Thoracic aorta (tissue), 2 donors: ENCODE data around the gene SPRR5. TPM values are rescaled to one million over a fixed set of nuclear protein-coding genes. Genes with fewer than 3 reads are reported as not detected.

ENCODE experiments used
- ATAC-seq: fragments of 150-250 bp; one replicate; pipeline ENCODE4 v1.8.0; 2017; ENCODE audit warnings: low read depth; ENCODE audit not compliant: insufficient number of reproducible peaks, low FRiP score
- DNase-seq: peaks from one replicate; pipeline ENCODE4 v3.0.0-alpha.2; 2020; ENCODE audit warnings: low spot score
- H3K27ac ChIP-seq, 2 donors: fragments of 200-600 bp; sonication (generic); 1 replicate in 1 of 2; 2 replicates in 1 of 2; pipeline ENCODE4 v1.5.1; 2016; ENCODE audit warnings: mild to moderate bottlenecking in 2 of 2, moderate library complexity in 2 of 2
- H3K27me3 ChIP-seq: fragments of 200-600 bp; sonication (generic); replicated peaks from 2 replicates; pipeline ENCODE4 v1.6.0; 2016; ENCODE audit warnings: mild to moderate bottlenecking; ENCODE audit not compliant: insufficient read depth
- H3K36me3 ChIP-seq: fragments of 200-600 bp; sonication (generic); one replicate; pipeline ENCODE4 v1.5.1; 2016
- H3K4me1 ChIP-seq, 2 donors: fragments of 200-600 bp; sonication (generic); 1 replicate in 1 of 2; 2 replicates in 1 of 2; pipeline versions ENCODE4 v1.5.1 to v1.6.0; 2016; ENCODE audit warnings: low read depth in 2 of 2, mild to moderate bottlenecking in 1 of 2; ENCODE audit not compliant: control insufficient read depth in 1 of 2
- H3K4me3 ChIP-seq: fragments of 200-600 bp; sonication (generic); 2 replicates; pipeline ENCODE4 v1.5.1; 2016; ENCODE audit warnings: mild to moderate bottlenecking
- H3K9me3 ChIP-seq: fragments of 200-600 bp; sonication (generic); 2 replicates; pipeline ENCODE4 v1.5.1; 2016
- total RNA-seq, 2 donors: library from RNA; depleted of rRNA; stranded (reverse); fragments of >200 nt; gene quantifications; one replicate each; pipeline versions ENCODE4 v1.1.0 to v1.2.3, GENCODE V29; 2016
- TF ChIP-seq, protein P1 (sequence below): fragments of 200-600 bp; sonication (generic); IDR thresholded peaks from one replicate; pipeline ENCODE4 v1.5.1; 2019; ENCODE audit warnings: antibody characterized with exemption

Gene SPRR5
- total RNA-seq, 2 donors from 2014 or later = not detected

DNA sequence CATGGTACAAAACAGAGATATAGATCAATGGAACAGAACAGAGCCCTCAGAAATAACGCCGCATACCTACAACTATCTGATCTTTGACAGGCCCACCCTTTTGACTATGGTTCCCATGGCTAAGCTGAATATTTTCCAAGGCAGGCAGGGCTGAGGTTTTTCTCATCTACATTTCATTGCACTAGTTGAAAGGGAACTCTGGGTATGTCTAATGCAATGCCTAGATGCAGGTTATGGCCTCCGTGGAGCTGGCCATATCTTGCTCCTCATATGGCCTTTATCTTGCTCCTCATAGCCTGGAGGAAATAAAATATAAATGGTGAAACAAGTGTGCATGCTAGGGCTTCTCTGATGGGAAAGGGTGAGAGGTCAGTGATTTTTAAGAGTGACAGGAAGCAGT is 10.6 kb downstream of the SPRR5 start:
- Histone ChIP-seq H3K4me3 (no peak overlapping the region), H3K36me3 (no peaks in the 10 kb centered on the region), H3K27me3 (no peaks in the 10 kb centered on the region), H3K27ac (no peak overlapping the region), H3K9me3 (no peaks in the 10 kb centered on the region), H3K4me1 (no peaks in the 10 kb centered on the region)
- DNase-seq = no peak
- ATAC-seq = no peak
- TF ChIP-seq, protein P1, sequence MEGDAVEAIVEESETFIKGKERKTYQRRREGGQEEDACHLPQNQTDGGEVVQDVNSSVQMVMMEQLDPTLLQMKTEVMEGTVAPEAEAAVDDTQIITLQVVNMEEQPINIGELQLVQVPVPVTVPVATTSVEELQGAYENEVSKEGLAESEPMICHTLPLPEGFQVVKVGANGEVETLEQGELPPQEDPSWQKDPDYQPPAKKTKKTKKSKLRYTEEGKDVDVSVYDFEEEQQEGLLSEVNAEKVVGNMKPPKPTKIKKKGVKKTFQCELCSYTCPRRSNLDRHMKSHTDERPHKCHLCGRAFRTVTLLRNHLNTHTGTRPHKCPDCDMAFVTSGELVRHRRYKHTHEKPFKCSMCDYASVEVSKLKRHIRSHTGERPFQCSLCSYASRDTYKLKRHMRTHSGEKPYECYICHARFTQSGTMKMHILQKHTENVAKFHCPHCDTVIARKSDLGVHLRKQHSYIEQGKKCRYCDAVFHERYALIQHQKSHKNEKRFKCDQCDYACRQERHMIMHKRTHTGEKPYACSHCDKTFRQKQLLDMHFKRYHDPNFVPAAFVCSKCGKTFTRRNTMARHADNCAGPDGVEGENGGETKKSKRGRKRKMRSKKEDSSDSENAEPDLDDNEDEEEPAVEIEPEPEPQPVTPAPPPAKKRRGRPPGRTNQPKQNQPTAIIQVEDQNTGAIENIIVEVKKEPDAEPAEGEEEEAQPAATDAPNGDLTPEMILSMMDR = no peak

DNA sequence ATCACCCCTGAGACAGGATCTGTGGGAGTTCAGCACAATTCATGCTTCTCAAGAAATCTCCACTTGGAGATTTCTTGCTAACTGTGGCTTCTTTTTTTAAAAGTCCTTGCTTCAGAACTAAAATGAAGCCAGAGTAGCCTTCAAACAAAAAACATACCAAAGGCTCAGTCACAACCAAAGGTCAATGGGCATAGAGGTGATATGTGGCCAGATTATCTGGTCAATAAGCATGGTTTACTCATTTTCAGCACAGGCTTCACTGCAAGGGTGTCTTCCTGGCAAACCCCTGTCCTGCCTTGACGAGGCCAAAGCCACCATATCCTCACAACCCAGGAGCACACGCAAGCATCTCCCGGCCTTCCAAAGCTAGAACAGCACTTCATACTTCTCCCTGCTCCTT is 12.3 kb downstream of the SPRR5 start:
- Histone ChIP-seq H3K36me3 (no peaks in the 10 kb centered on the region), H3K4me1 (no peaks in the 10 kb centered on the region), H3K9me3 (no peaks in the 10 kb centered on the region), H3K27me3 (no peaks in the 10 kb centered on the region), H3K27ac (no peak overlapping the region), H3K4me3 (no peak overlapping the region)
- DNase-seq = no peak
- TF ChIP-seq, protein P1 = no peak
- no peak for ATAC-seq

DNA sequence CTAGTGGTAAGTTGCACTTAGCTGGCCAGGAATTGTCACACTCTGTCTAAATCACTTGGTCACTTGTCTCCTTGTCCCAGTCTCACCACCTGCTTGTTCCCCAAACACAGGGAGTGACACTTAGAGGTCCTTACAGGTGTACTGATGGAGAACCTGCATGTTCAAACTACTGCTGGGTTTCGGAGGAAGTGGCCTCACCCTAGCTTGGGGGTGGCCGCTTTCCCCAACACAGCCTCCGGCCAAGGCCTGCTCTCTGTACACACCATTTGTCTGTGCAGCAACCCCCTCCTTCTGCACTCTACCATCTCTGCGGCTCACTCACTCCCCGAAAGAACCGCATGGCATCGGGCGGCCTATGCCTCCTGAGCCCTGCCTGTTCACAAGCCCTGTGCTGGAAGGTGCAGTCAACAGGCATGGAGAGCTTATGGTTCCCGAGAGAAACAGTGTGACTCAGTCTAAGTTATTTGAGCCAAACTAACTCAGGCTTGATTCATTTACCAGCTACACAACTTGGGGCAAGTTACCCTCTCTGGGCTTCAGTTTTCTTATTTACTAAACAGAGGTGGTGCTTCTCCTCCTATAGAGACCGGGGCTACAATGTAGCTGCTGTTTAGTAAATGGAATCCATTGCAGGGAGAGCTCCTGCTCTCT is 12.9 kb downstream of the SPRR5 start:
- DNase-seq = no peak
- no peak for ATAC-seq
- TF ChIP-seq, protein P1 = no peak
- Histone ChIP-seq H3K4me3 (no peak overlapping the region), H3K27me3 (no peaks in the 10 kb centered on the region), H3K9me3 (no peaks in the 10 kb centered on the region), H3K4me1 (no peaks in the 10 kb centered on the region), H3K27ac (no peak overlapping the region), H3K36me3 (no peaks in the 10 kb centered on the region)

DNA sequence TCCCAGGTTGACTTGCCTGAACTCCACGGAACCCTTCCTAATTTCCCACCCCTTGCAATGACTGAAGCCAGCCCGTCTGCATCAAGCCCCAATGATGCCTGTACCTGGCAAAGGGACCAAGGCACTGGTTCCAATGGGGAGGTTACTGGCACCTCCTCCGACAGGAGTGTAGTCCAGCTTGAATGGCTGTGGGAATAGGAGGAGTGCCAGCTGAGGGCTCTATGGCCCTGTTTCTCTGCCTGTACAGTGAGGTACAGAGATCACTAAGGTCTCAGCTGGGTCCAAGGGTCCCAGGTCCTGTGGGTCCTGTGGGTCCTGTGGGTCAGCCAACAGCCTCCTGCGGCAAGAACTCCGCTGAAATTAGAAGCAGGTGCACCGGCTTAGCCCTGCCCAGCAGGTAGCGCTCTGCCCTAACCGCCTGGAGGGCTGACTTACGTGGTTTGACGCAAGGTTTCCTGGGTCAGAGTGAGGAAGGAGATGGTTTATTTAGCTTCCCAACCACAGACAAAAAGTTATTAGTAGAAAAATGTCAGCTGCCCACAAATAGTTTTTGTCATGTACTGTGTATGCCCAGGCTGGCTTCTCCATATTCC is 13.5 kb downstream of the SPRR5 start:
- TF ChIP-seq, protein P1 = no peak
- ATAC-seq = no peak
- Histone ChIP-seq H3K4me3 (no peak overlapping the region), H3K9me3 (no peaks in the 10 kb centered on the region), H3K4me1 (no peaks in the 10 kb centered on the region), H3K27ac (no peak overlapping the region), H3K27me3 (no peaks in the 10 kb centered on the region), H3K36me3 (no peaks in the 10 kb centered on the region)
- DNase-seq = no peak

DNA sequence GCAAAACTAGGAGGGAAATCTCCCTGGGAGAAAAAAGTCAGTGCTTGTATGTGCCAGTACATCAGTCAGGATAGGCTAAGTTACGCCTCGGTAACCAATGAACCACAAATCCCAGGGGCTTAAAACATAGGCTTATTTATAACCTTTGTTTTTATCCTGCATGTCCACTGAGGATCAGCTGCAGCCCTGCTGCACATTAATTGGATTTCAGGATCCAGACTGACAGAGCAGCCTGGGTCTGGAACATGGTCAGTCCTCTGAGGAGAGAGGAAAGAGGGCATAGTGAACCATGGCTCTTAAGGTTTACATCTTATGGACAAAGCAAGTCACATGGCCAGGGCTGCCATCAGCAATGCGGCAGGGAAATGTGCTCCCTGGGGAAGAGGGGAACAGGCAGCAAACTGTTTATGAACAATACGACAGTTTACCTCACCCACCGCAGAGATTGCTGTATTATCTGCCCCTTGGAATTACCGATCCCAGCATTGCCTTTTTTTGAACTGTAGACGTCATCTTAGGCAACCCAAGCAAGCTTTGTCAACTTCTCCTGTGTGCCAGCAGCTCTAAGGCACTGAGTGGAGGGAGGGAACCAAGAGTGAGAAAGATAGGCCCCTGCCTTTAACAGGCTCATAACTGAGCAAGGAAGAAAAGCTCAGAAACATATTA is 14.4 kb downstream of the SPRR5 start:
- TF ChIP-seq, protein P1 = no peak
- H3K36me3 ChIP-seq = no peaks in the 10 kb centered on the region
- H3K27me3 ChIP-seq = no peaks in the 10 kb centered on the region
- no peak for ATAC-seq
- no peak overlapping the region for H3K4me3 ChIP-seq
- H3K4me1 ChIP-seq = no peaks in the 10 kb centered on the region
- H3K9me3 ChIP-seq = no peaks in the 10 kb centered on the region
- no peak overlapping the region for H3K27ac ChIP-seq
- DNase-seq = no peak
